CD4-positive, alpha-beta T cell (primary cell): Measurements from ENCODE around the gene DHFR. TPM values are rescaled to one million over a fixed set of nuclear protein-coding genes. Genes with fewer than 3 reads are reported as not detected.

Experiments
- ATAC-seq: fragments of 200-7000 bp; cut with Tn5 transposase; one replicate; pipeline ENCODE4 v1.10.0; 2022; ENCODE audit warnings: mild to moderate bottlenecking; ENCODE audit not compliant: poor library complexity
- CTCF ChIA-PET: fragments of 350-600 bp; sonication (Branson Sonifier 250); formaldehyde crosslinking; loops from one replicate; lab custom pipeline; 2021; ENCODE audit warnings: antibody characterized with exemption, inconsistent platforms; lab: Charles Lee
- POLR2A ChIA-PET: fragments of 350-600 bp; sonication (Branson Sonifier 250); formaldehyde crosslinking; loops from one replicate; lab custom pipeline; 2021; ENCODE audit warnings: antibody characterized with exemption, inconsistent platforms; lab: Charles Lee
- DNase-seq, 14 experiments: peaks; one replicate each; pipeline ENCODE4 v3.0.0-alpha.2; 2013 to 2020; ENCODE audit warnings: mixed read lengths in 2 of 14
- H3K27ac ChIP-seq, 2 donors: one replicate each; pipeline versions ENCODE4 v1.5.1 to v1.7.0; 2013; ENCODE audit warnings: low read length in 2 of 2, low read depth in 1 of 2, mild to moderate bottlenecking in 1 of 2
- H3K27me3 ChIP-seq, 2 experiments: 1 replicate in 1 of 2; 2 replicates in 1 of 2; pipeline versions ENCODE4 v1.6.1 to v1.7.0; 2013; ENCODE audit warnings: low read length in 2 of 2, control low read depth in 1 of 2, mild to moderate bottlenecking in 1 of 2, moderate library complexity in 1 of 2; ENCODE audit not compliant: insufficient read depth in 2 of 2, control insufficient read depth in 1 of 2
- H3K36me3 ChIP-seq: one replicate; pipeline ENCODE4 v1.6.1; 2013; ENCODE audit warnings: low read length, control low read depth; ENCODE audit not compliant: insufficient read depth
- H3K4me1 ChIP-seq: one replicate; pipeline ENCODE4 v1.6.1; 2013; ENCODE audit warnings: low read length, control low read depth; ENCODE audit not compliant: insufficient read depth
- H3K4me3 ChIP-seq: one replicate; pipeline ENCODE4 v1.5.1; 2013; ENCODE audit warnings: mild to moderate bottlenecking, low read length, moderate library complexity
- H3K9me3 ChIP-seq, 2 experiments: 1 replicate in 1 of 2; 2 replicates in 1 of 2; pipeline versions ENCODE4 v1.6.1 to v1.7.0; 2013; ENCODE audit warnings: low read length in 2 of 2, mild to moderate bottlenecking in 2 of 2, control low read depth in 1 of 2, moderate library complexity in 1 of 2; ENCODE audit not compliant: control insufficient read depth in 1 of 2, insufficient read depth in 1 of 2
- H3K27ac Mint-ChIP-seq: one replicate; pipeline ENCODE4 v1.8.0; 2020; ENCODE audit warnings: mixed read lengths
- H3K27me3 Mint-ChIP-seq: one replicate; pipeline ENCODE4 v1.8.0; 2021; ENCODE audit warnings: mixed read lengths
- H3K36me3 Mint-ChIP-seq: one replicate; pipeline ENCODE4 v1.8.0; 2021; ENCODE audit warnings: low read depth, mixed read lengths
- H3K4me1 Mint-ChIP-seq: one replicate; pipeline ENCODE4 v1.8.0; 2021; ENCODE audit warnings: low read depth, mixed read lengths
- H3K4me3 Mint-ChIP-seq: one replicate; pipeline ENCODE4 v1.8.0; 2020; ENCODE audit warnings: mild to moderate bottlenecking, mixed read lengths
- H3K9me3 Mint-ChIP-seq: one replicate; pipeline ENCODE4 v1.8.0; 2020; ENCODE audit warnings: mixed read lengths
- CTCF ChIP-seq: fragments of 200-600 bp; IDR thresholded peaks from one replicate; pipeline ENCODE4 v1.8.0; 2022; ENCODE audit warnings: antibody characterized with exemption, mild to moderate bottlenecking
- intact Hi-C, 2 experiments: fragments of 100-400 bp; cut with DNase I in 1 of 2; cut with micrococcal nuclease in 1 of 2; formaldehyde crosslinking; loops; one replicate each; pipeline versions ENCODE4 v1.15.1 to v1.9.0; 2023 to 2025; cut with DNase I, micrococcal nuclease
- total RNA-seq, 174 experiments: library from RNA in 2 of 174; stranded (reverse) in 2 of 174; gene quantifications; one replicate each; pipeline ENCODE4 v1.2.3 and lab custom pipeline; 2021 to 2026

Gene DHFR
- total RNA-seq, 2 experiments from 2014 or later: 3.6 to 4.0 TPM

GRCh38 chr5:80689627-80690026 lies 34.8 kb upstream of the DHFR start:
- intact Hi-C loops: loop anchor here (5.0 to 10.0 kb wide), 4 partner anchors 418 to 615 kb away; partner anchors contain the start of gene ZCCHC9 (in 2 of the 2)
- CTCF ChIA-PET: interaction anchor here (2.0 kb wide), 1 partner anchor 419 kb away, joined by 5 read pairs; no protein-coding TSS in a partner anchor
- no peaks in the 10 kb centered on the region for H3K27me3 ChIP-seq

GRCh38 chr5:80688648-80689420 lies 34.1 kb upstream of the DHFR start:
- Histone ChIP-seq H3K4me3 (no peak overlapping the region), H3K27ac (no peak overlapping the region), H3K9me3 (no peaks in the 10 kb centered on the region), H3K36me3 (peaks cover 3% of the 10 kb centered on the region), H3K4me1 (no peaks in the 10 kb centered on the region), H3K27me3 (no peaks in the 10 kb centered on the region)
- DNase-seq: no peak
- ChIA-PET POLR2A (no interaction called here), CTCF (interaction anchor here (2.0 kb wide), 1 partner anchor 420 kb away, joined by 5 read pairs; no protein-coding TSS in a partner anchor)
- Mint-ChIP-seq H3K27ac (no peak overlapping the region), H3K36me3 (peaks cover 30% of the 10 kb centered on the region), H3K4me3 (no peak overlapping the region), H3K27me3 (no peaks in the 10 kb centered on the region), H3K4me1 (peaks cover 12% of the 10 kb centered on the region), H3K9me3 (no peaks in the 10 kb centered on the region)
- ATAC-seq: no peak
- TF ChIP-seq CTCF: no peak
- intact Hi-C loops: loop anchor here (5.0 to 10.0 kb wide), 4 partner anchors 418 to 616 kb away; partner anchors contain the start of gene ZCCHC9 (in 2 of the 2)

More at GRCh38 chr5:80689627-80690026, 34.8 kb upstream of the DHFR start:
- POLR2A ChIA-PET: no interaction called here
- no peaks in the 10 kb centered on the region for H3K4me1 ChIP-seq
- ATAC-seq (no peak), DNase-seq (no peak)
- no peak overlapping the region for H3K27ac ChIP-seq
- Mint-ChIP-seq H3K9me3 (no peaks in the 10 kb centered on the region), H3K4me1 (peaks cover 12% of the 10 kb centered on the region), H3K36me3 (peaks cover 24% of the 10 kb centered on the region), H3K27me3 (no peaks in the 10 kb centered on the region), H3K27ac (no peak overlapping the region), H3K4me3 (no peak overlapping the region)
- H3K4me3 ChIP-seq: no peak overlapping the region
- H3K9me3 ChIP-seq: no peaks in the 10 kb centered on the region
- H3K36me3 ChIP-seq: peaks cover 3% of the 10 kb centered on the region
- TF ChIP-seq CTCF: no peak

GRCh38 chr5:80686757-80687156 lies 32.0 kb upstream of the DHFR start:
- Histone ChIP-seq H3K36me3 (peaks cover 5% of the 10 kb centered on the region), H3K4me1 (no peaks in the 10 kb centered on the region), H3K27me3 (no peaks in the 10 kb centered on the region), H3K27ac (no peak overlapping the region), H3K9me3 (no peaks in the 10 kb centered on the region), H3K4me3 (no peak overlapping the region)
- intact Hi-C loops: loop anchor here (1.0 to 10.0 kb wide), 6 partner anchors 421 to 618 kb away; partner anchors contain the start of gene ZCCHC9 (in 2 of the 2)
- Mint-ChIP-seq H3K36me3 (peaks cover 45% of the 10 kb centered on the region), H3K4me3 (no peak overlapping the region), H3K4me1 (peaks cover 22% of the 10 kb centered on the region), H3K27ac (no peak overlapping the region), H3K27me3 (no peaks in the 10 kb centered on the region), H3K9me3 (no peaks in the 10 kb centered on the region)
- ATAC-seq: no peak
- TF ChIP-seq CTCF: peak; percentile 27
- ChIA-PET CTCF (interaction anchor here (1.3 to 2.3 kb wide), 2 partner anchors 421 to 509 kb away, joined by 4 to 10 read pairs; no protein-coding TSS in a partner anchor), POLR2A (interaction anchor here (0.7 kb wide), 1 partner anchor 420 kb away, joined by 3 read pairs; no protein-coding TSS in a partner anchor)
- peak in 3 of 14 experiments; percentile 29 to 52 (median 32) for DNase-seq
